ENCODE measurements around the gene MYO6.

GRCh38 chr6:75842191-75842590 lies 93.2 kb downstream of the MYO6 start:
- TF ChIP-seq, protein P1, sequence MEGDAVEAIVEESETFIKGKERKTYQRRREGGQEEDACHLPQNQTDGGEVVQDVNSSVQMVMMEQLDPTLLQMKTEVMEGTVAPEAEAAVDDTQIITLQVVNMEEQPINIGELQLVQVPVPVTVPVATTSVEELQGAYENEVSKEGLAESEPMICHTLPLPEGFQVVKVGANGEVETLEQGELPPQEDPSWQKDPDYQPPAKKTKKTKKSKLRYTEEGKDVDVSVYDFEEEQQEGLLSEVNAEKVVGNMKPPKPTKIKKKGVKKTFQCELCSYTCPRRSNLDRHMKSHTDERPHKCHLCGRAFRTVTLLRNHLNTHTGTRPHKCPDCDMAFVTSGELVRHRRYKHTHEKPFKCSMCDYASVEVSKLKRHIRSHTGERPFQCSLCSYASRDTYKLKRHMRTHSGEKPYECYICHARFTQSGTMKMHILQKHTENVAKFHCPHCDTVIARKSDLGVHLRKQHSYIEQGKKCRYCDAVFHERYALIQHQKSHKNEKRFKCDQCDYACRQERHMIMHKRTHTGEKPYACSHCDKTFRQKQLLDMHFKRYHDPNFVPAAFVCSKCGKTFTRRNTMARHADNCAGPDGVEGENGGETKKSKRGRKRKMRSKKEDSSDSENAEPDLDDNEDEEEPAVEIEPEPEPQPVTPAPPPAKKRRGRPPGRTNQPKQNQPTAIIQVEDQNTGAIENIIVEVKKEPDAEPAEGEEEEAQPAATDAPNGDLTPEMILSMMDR (IDR thresholded peaks at IDR 0.05), result no peak
- TF ChIP-seq POLR2A (IDR thresholded peaks at IDR 0.05), result no peak

Data from adrenal gland (tissue), 5 donors.